ENCODE measurements around the gene UBE4B. TPM values are rescaled to one million over a fixed set of nuclear protein-coding genes. Genes with fewer than 3 reads are reported as not detected.

The UBE4B gene
- total and polyA plus RNA-seq, 9 of the 15 experiments (the other 6 are each of a cell fraction or from before 2014, with no cell fraction given) = 11.7 to 73.7 (median 40.1) TPM

- TF ChIP-seq MBD2 (IDR thresholded peaks at IDR 0.05; ENCODE audit: borderline replicate concordance, low read depth) = peak; percentile 35; the same call in 1 of the 2 replicates
- TF ChIP-seq NFIC (IDR thresholded peaks at IDR 0.05) = 0 out of 2 replicates have a peak, but pooled peaks have one; percentile 20
- TF ChIP-seq DDX20 (tag; IDR thresholded peaks at IDR 0.05; ENCODE audit: low read depth) = no peak
- TF ChIP-seq GATAD2A (IDR thresholded peaks at IDR 0.05) = peak; percentile 87
- peak; percentile 89 for TF ChIP-seq POLR2A (conservative IDR thresholded peaks at IDR 0.05)
- TF ChIP-seq RAD21 (CRISPR knock-in tag; conservative IDR thresholded peaks at IDR 0.05 in 1 of 2, IDR thresholded peaks at IDR 0.05 in 1 of 2) = peak; percentile 81 to 84
- peak; percentile 50 for TF ChIP-seq ARID1B (IDR thresholded peaks at IDR 0.05)
- TF ChIP-seq HINFP (tag; conservative IDR thresholded peaks at IDR 0.05; ENCODE audit: low read depth) = no peak
- 0 out of 2 replicates have a peak, but pooled peaks have one; percentile 45 for TF ChIP-seq ZC3H11A (IDR thresholded peaks at IDR 0.05; ENCODE audit: low read depth, low read length)
- TF ChIP-seq CHAMP1 (IDR thresholded peaks at IDR 0.05) = no peak
- peak in 1 of 2 experiments; percentile 92 for TF ChIP-seq MAZ (CRISPR knock-in tag; conservative IDR thresholded peaks at IDR 0.05 in 1 of 2, IDR thresholded peaks at IDR 0.05 in 1 of 2)
- TF ChIP-seq NR1H2 (CRISPR knock-in tag; IDR thresholded peaks at IDR 0.05) = no peak
- TF ChIP-seq DEAF1 (CRISPR knock-in tag; IDR thresholded peaks at IDR 0.05) = peak; percentile 3; the same call in 1 of the 2 replicates
- no peak for TF ChIP-seq ZNF431 (CRISPR knock-in tag; IDR thresholded peaks at IDR 0.05)
- no peak for TF ChIP-seq FOXA3 (CRISPR knock-in tag; conservative IDR thresholded peaks at IDR 0.05 in 1 of 2, IDR thresholded peaks at IDR 0.05 in 1 of 2)
- TF ChIP-seq MIER1 (IDR thresholded peaks at IDR 0.05; ENCODE audit: low read depth) = 0 out of 2 replicates have a peak, but pooled peaks have one; percentile 23
- TF ChIP-seq ZBTB8A (IDR thresholded peaks at IDR 0.05; ENCODE audit: partially characterized antibody) = no peak
- TF ChIP-seq E2F4 (CRISPR knock-in tag; IDR thresholded peaks at IDR 0.05; ENCODE audit: low read depth) = no peak
- TF ChIP-seq ESRRA (IDR thresholded peaks at IDR 0.05; ENCODE audit: borderline replicate concordance, low read depth) = peak; percentile 78
- peak; percentile 60 for TF ChIP-seq BCOR (IDR thresholded peaks at IDR 0.05)
- no peak for TF ChIP-seq ZEB2 (IDR thresholded peaks at IDR 0.05)
- peak; percentile 96 for TF ChIP-seq BMI1 (IDR thresholded peaks at IDR 0.05; ENCODE audit: low read length)
Measured at GRCh38 chr1:10032590-10033358, at the start of gene UBE4B (continued).

Measured in K562 (cell line).